ENCODE measurements around the gene GLI1. TPM values are rescaled to one million over a fixed set of nuclear protein-coding genes. Genes with fewer than 3 reads are reported as not detected.

Gene GLI1
- total RNA-seq, 1 experiment from 2014 or later, result 25.8 TPM

- Histone ChIP-seq H3K18ac (ENCODE audit: insufficient read length, low read depth, low read length) (no peak overlapping the region), H3K4me2 (ENCODE audit: insufficient read depth, insufficient read length, low read length) (no peak overlapping the region), H2AFZ (ENCODE audit: low read length) (no peak overlapping the region), H4K20me1 (ENCODE audit: control insufficient read depth, insufficient read depth, insufficient read length) (peaks cover 3% of the 10 kb centered on the region), H3K27ac (ENCODE audit: insufficient read length, low read depth, low read length) (no peak overlapping the region), H3K9ac (ENCODE audit: extremely low read depth, insufficient read length, low read length) (no peak overlapping the region), H3K9me3 (ENCODE audit: control insufficient read depth, low read depth, low read length) (no peaks in the 10 kb centered on the region), H2BK20ac (ENCODE audit: low read depth, low read length, poor library complexity, severe bottlenecking) (no peak overlapping the region), H3K23me2 (ENCODE audit: insufficient read length, low read depth, low read length, poor library complexity, severe bottlenecking) (peaks cover 15% of the 10 kb centered on the region), H3K79me2 (ENCODE audit: insufficient read depth, low read length) (no peaks in the 10 kb centered on the region), H2BK5ac (ENCODE audit: insufficient read length, low read length) (no peak overlapping the region), H3K14ac (ENCODE audit: insufficient read depth, low read length) (no peak overlapping the region), H2BK120ac (ENCODE audit: low read depth, low read length, poor library complexity, severe bottlenecking) (no peak overlapping the region), H4K8ac (replicated peaks; ENCODE audit: insufficient read length, low read depth, low read length) (no peak overlapping the region), H3K23ac (ENCODE audit: insufficient read length, low read depth, low read length) (no peak overlapping the region), H3K56ac (ENCODE audit: insufficient read length, low read depth, low read length) (no peak overlapping the region), H3K4ac (ENCODE audit: low read depth, low read length) (no peak overlapping the region), H2AK5ac (ENCODE audit: insufficient read length, low read length) (no peak overlapping the region), H3K4me1 (ENCODE audit: insufficient read depth, low read length) (no peaks in the 10 kb centered on the region; the same call in 1 of the 2 replicates), H3K79me1 (ENCODE audit: insufficient read depth, low read depth, low read length, poor library complexity, severe bottlenecking) (no peaks in the 10 kb centered on the region), H4K5ac (ENCODE audit: insufficient read length, low read depth, low read length) (no peak overlapping the region), H4K91ac (ENCODE audit: insufficient read length, low read depth, low read length) (no peak overlapping the region), H3T11ph (ENCODE audit: low read length) (no peak overlapping the region), H3K27me3 (ENCODE audit: insufficient read depth, low read length) (peaks cover 37% of the 10 kb centered on the region), H2BK15ac (ENCODE audit: low read depth, low read length) (no peak overlapping the region), H2BK12ac (ENCODE audit: insufficient read length, low read depth, low read length) (no peak overlapping the region)
- Mint-ChIP-seq H3K4me3 (peak overlapping the region in 1 of 2 experiments; percentile 80; a peak in 3 of 5 replicates), H3K27ac (no peak overlapping the region), H3K4me1 (peaks cover 21 to 22% of the 10 kb centered on the region in 2 experiments), H3K36me3 (ENCODE audit: insufficient read depth in 1 of 3, low read depth in 3 of 3) (no peaks in the 10 kb centered on the region; a peak in 2 of 7 replicates), H3K27me3 (ENCODE audit: low read depth) (peaks cover 78% of the 10 kb centered on the region), H3K9me3 (no peaks in the 10 kb centered on the region)
- no CpG with 5 or more reads among the region's 8 CpGs for WGBS (ENCODE audit: extremely low coverage, insufficient read length, low lambda C conversion rate)
- no peak for DNase-seq
- TF ChIP-seq CTCF (conservative IDR thresholded peaks at IDR 0.05), result no peak
Observed at GRCh38 chr12:57474430-57474829, 14.8 kb downstream of the GLI1 start.

Data from H9 (cell line).